B cell (primary cell): ENCODE data around the gene MAP2K5. TPM values are rescaled to one million over a fixed set of nuclear protein-coding genes. Genes with fewer than 3 reads are reported as not detected.

ENCODE experiments used
- ATAC-seq: fragments of 200-7000 bp; cut with Tn5 transposase; one replicate; pipeline ENCODE4 v1.10.0; 2021; ENCODE audit warnings: low read depth, mild to moderate bottlenecking, moderate number of reproducible peaks, moderate library complexity
- CTCF ChIA-PET: fragments of 350-600 bp; sonication (Branson Sonifier 250); formaldehyde crosslinking; loops from one replicate; lab custom pipeline; 2021; ENCODE audit warnings: antibody characterized with exemption, inconsistent platforms; lab: Charles Lee
- POLR2A ChIA-PET: fragments of 350-600 bp; sonication (Branson Sonifier 250); formaldehyde crosslinking; loops from one replicate; lab custom pipeline; 2021; ENCODE audit warnings: antibody characterized with exemption; lab: Charles Lee
- DNase-seq: peaks from one replicate; pipeline ENCODE4 v3.0.0; 2013
- H2AFZ ChIP-seq: 2 replicates; pipeline ENCODE4 v1.6.1; 2012; ENCODE audit warnings: mild to moderate bottlenecking, low read depth, low read length; ENCODE audit not compliant: insufficient read depth, poor library complexity, severe bottlenecking
- H3K27ac ChIP-seq, 2 donors: 1 replicate in 1 of 2; 2 replicates in 1 of 2; pipeline ENCODE4 v1.5.1; 2012 to 2013; ENCODE audit warnings: low read length in 2 of 2, mild to moderate bottlenecking in 2 of 2, moderate library complexity in 1 of 2
- H3K27me3 ChIP-seq, 4 experiments: fragments of 200-600 bp in 1 of 4; sonication (generic) in 1 of 4; replicated peaks in 1 of 4; 1 replicate in 2 of 4; 2 replicates in 2 of 4; pipeline versions ENCODE4 v1.6.1 to v1.7.0; 2013 to 2016; ENCODE audit warnings: low read length in 3 of 4, mild to moderate bottlenecking in 2 of 4, mixed read lengths in 1 of 4, moderate library complexity in 1 of 4; ENCODE audit not compliant: insufficient read depth in 4 of 4, control insufficient read depth in 3 of 4; ENCODE audit errors: control extremely low read depth in 1 of 4
- H3K36me3 ChIP-seq, 2 experiments: replicated peaks in 1 of 2; 1 replicate in 1 of 2; 2 replicates in 1 of 2; pipeline versions ENCODE4 v1.6.1 to v1.7.1; 2013; ENCODE audit warnings: low read length in 1 of 2; ENCODE audit not compliant: insufficient read depth in 2 of 2, control insufficient read depth in 1 of 2; ENCODE audit errors: control extremely low read depth in 1 of 2, extremely low read depth in 1 of 2
- H3K4me1 ChIP-seq, 2 donors: fragments of 200-600 bp in 1 of 2; sonication (generic) in 1 of 2; 1 replicate in 1 of 2; 2 replicates in 1 of 2; pipeline versions ENCODE4 v1.5.1 to v1.6.1; 2013 to 2017; ENCODE audit warnings: low read length in 2 of 2; ENCODE audit not compliant: control insufficient read depth in 2 of 2, insufficient read depth in 2 of 2
- H3K4me2 ChIP-seq: replicated peaks from 2 replicates; pipeline ENCODE3; 2012; ENCODE audit warnings: mild to moderate bottlenecking, low read depth, low read length; ENCODE audit not compliant: poor library complexity, severe bottlenecking
- H3K4me3 ChIP-seq, 5 experiments: fragments of 200-600 bp in 1 of 5; sonication (generic) in 1 of 5; 1 replicate in 3 of 5; 2 replicates in 2 of 5; pipeline versions ENCODE4 v1.5.1 to v1.7.0; 2011 to 2016; ENCODE audit warnings: low read length in 4 of 5, mild to moderate bottlenecking in 4 of 5, low read depth in 2 of 5, control low read depth in 1 of 5, moderate library complexity in 1 of 5; ENCODE audit not compliant: insufficient read depth in 1 of 5; ENCODE audit errors: control extremely low read depth in 1 of 5, extremely low read depth in 1 of 5
- H3K79me2 ChIP-seq: fragments of 200-600 bp; sonication (generic); one replicate; pipeline ENCODE4 v1.6.0; 2016; ENCODE audit warnings: low read length; ENCODE audit not compliant: control insufficient read depth, insufficient read depth
- H3K9ac ChIP-seq: fragments of 200-600 bp; sonication (generic); 2 replicates; pipeline ENCODE4 v1.6.1; 2017; ENCODE audit warnings: mild to moderate bottlenecking, low read length, moderate library complexity
- H3K9me3 ChIP-seq, 3 donors: one replicate each; pipeline versions ENCODE4 v1.6.1 to v1.7.1; 2013; ENCODE audit warnings: low read length in 2 of 3; ENCODE audit not compliant: control insufficient read depth in 2 of 3, insufficient read depth in 1 of 3; ENCODE audit errors: control extremely low read depth in 1 of 3
- H4K20me1 ChIP-seq: 2 replicates; pipeline ENCODE4 v1.6.0; 2012; ENCODE audit warnings: mild to moderate bottlenecking, low read length; ENCODE audit not compliant: insufficient read depth, control insufficient read depth, poor library complexity, severe bottlenecking
- H3K27ac Mint-ChIP-seq: one replicate; pipeline ENCODE4 v1.8.0; 2021; ENCODE audit warnings: mixed read lengths
- H3K27me3 Mint-ChIP-seq: one replicate; pipeline ENCODE4 v1.8.0; 2021; ENCODE audit warnings: mixed read lengths
- H3K4me1 Mint-ChIP-seq: one replicate; pipeline ENCODE4 v1.8.0; 2021; ENCODE audit warnings: mixed read lengths
- H3K4me3 Mint-ChIP-seq: one replicate; pipeline ENCODE4 v1.8.0; 2021; ENCODE audit warnings: mixed read lengths
- H3K9me3 Mint-ChIP-seq: one replicate; pipeline ENCODE4 v1.8.0; 2022; ENCODE audit warnings: mixed read lengths; ENCODE audit not compliant: insufficient read depth
- EZH2 ChIP-seq: IDR thresholded peaks from 2 replicates; pipeline ENCODE4 v1.6.1; 2012; ENCODE audit warnings: borderline replicate concordance, low read depth, mild to moderate bottlenecking, moderate library complexity, low read length; ENCODE audit not compliant: insufficient read depth, poor library complexity, severe bottlenecking
- WGBS: methylation state at CpG from one replicate; pipeline ENCODE4 v1.1.5; 2013; ENCODE audit warnings: missing lambda C conversion rate; ENCODE audit not compliant: insufficient coverage; 5-methylcytosine and 5-hydroxymethylcytosine counted together
- intact Hi-C: fragments of 100-400 bp; cut with micrococcal nuclease; formaldehyde crosslinking; loops from one replicate; pipeline ENCODE4 v1.10.0; 2022
- polyA plus RNA-seq: library from polyadenylated mRNA; depleted of rRNA; stranded (reverse); fragments of >200 nt; gene quantifications from 2 replicates; pipeline ENCODE4 v1.2.3, GENCODE V29; 2012
- total RNA-seq, 2 donors: library from RNA; stranded (reverse); fragments of 120-200 nt in 1 of 2; gene quantifications; 1 replicate in 1 of 2; 2 replicates in 1 of 2; pipeline versions ENCODE4 v1.2.3 to v1.2.4, GENCODE V29; 2013 to 2022
- TF ChIP-seq, protein P1 (sequence below): fragments of 200-600 bp; IDR thresholded peaks from one replicate; pipeline ENCODE4 v1.8.0; 2022; ENCODE audit warnings: antibody characterized with exemption, mild to moderate bottlenecking

Gene MAP2K5
- total and polyA plus RNA-seq, 2 donors (not counting 1 experiment from before 2014, with no cell fraction given): 11.1 to 40.0 TPM

DNA sequence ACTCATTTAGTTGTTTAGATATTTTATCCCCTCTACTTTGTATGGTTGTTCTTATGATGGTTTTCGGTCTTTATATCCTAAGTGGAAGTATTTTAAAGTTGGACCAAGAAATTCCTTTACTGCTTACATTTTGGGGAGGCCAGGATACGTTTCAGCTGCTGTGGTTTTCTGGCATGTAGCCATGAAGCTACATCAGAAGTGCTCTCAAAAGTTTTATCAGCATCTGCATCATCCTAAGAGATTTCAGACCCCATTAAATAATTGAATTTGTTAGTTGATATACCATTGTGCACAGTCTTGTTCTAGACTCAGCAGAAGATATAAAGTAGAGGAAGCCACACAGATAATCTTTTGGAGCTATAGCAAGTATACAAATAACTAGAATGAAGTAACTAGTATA, 232.7 kb downstream of the MAP2K5 start:
- ChIA-PET POLR2A (no interaction called here), CTCF (interaction anchor here (1.4 kb wide), 1 partner anchor 62 kb away, joined by 3 read pairs; no protein-coding TSS in a partner anchor)
- Histone ChIP-seq H3K4me2 (no peak overlapping the region), H3K9me3 (no peaks in the 10 kb centered on the region), H3K27ac (no peak overlapping the region), H3K4me1 (peaks cover 8 to 10% of the 10 kb centered on the region in 2 donors), H3K36me3 (no peaks in the 10 kb centered on the region), H3K9ac (no peak overlapping the region), H4K20me1 (no peaks in the 10 kb centered on the region), H3K27me3 (no peaks in the 10 kb centered on the region), H3K4me3 (no peak overlapping the region), H2AFZ (no peak overlapping the region), H3K79me2 (no peaks in the 10 kb centered on the region)
- Mint-ChIP-seq H3K27ac (no peak overlapping the region), H3K4me3 (no peak overlapping the region), H3K9me3 (no peaks in the 10 kb centered on the region), H3K4me1 (peaks cover 11% of the 10 kb centered on the region), H3K27me3 (no peaks in the 10 kb centered on the region)
- no peak for DNase-seq
- WGBS: no CpG with 5 or more reads among the region's 2 CpGs
- intact Hi-C loops: no loop called here
- TF ChIP-seq, protein P1, sequence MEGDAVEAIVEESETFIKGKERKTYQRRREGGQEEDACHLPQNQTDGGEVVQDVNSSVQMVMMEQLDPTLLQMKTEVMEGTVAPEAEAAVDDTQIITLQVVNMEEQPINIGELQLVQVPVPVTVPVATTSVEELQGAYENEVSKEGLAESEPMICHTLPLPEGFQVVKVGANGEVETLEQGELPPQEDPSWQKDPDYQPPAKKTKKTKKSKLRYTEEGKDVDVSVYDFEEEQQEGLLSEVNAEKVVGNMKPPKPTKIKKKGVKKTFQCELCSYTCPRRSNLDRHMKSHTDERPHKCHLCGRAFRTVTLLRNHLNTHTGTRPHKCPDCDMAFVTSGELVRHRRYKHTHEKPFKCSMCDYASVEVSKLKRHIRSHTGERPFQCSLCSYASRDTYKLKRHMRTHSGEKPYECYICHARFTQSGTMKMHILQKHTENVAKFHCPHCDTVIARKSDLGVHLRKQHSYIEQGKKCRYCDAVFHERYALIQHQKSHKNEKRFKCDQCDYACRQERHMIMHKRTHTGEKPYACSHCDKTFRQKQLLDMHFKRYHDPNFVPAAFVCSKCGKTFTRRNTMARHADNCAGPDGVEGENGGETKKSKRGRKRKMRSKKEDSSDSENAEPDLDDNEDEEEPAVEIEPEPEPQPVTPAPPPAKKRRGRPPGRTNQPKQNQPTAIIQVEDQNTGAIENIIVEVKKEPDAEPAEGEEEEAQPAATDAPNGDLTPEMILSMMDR: no peak
- TF ChIP-seq EZH2: no peak
- ATAC-seq: no peak

DNA sequence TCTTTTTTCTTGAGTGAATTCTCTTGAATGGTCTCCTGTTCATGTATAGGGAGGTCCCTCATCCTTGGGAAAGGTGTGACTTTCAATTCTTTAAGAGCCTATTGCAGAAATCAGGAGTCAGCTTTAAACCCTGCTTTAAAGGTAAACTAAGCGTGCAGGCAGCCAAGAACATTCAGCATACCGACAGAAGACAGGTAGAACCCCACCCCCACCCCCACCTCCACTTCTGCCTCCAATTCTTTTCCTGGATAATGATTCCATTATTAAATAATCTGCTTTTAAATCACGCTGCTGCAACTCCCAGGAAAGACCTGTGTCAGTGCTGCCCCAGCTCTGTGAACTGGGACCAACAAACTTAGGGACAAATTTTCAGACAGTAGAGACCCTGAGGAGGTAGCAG, 233.5 kb downstream of the MAP2K5 start:
- ChIA-PET POLR2A (no interaction called here), CTCF (interaction anchor here (1.4 kb wide), 1 partner anchor 62 kb away, joined by 3 read pairs; no protein-coding TSS in a partner anchor)
- Histone ChIP-seq H2AFZ (no peak overlapping the region), H3K9me3 (no peaks in the 10 kb centered on the region), H4K20me1 (no peaks in the 10 kb centered on the region), H3K4me1 (peaks cover 8 to 10% of the 10 kb centered on the region in 2 donors), H3K79me2 (no peaks in the 10 kb centered on the region), H3K9ac (no peak overlapping the region), H3K36me3 (no peaks in the 10 kb centered on the region), H3K27ac (no peak overlapping the region), H3K4me2 (no peak overlapping the region), H3K4me3 (no peak overlapping the region), H3K27me3 (no peaks in the 10 kb centered on the region)
- no peaks in the 10 kb centered on the region for H3K27me3 Mint-ChIP-seq
- 87% methylated on average over 3 of the region's 3 CpGs for WGBS
- TF ChIP-seq EZH2: no peak
- TF ChIP-seq, protein P1: no peak
- intact Hi-C loops: no loop called here
- peaks cover 11% of the 10 kb centered on the region for H3K4me1 Mint-ChIP-seq
- DNase-seq: no peak
- no peaks in the 10 kb centered on the region for H3K9me3 Mint-ChIP-seq
- no peak for ATAC-seq
- no peak overlapping the region for H3K27ac Mint-ChIP-seq
- H3K4me3 Mint-ChIP-seq: no peak overlapping the region
